ENCODE measurements around the gene SUMO3.

SUMO3 gene

GRCh38 chr21:44758141-44758561 is 59.7 kb downstream of the SUMO3 start:
- DNase-seq: no peak

GRCh38 chr21:44757731-44758130 is 60.1 kb downstream of the SUMO3 start:
- no peak for DNase-seq

GRCh38 chr21:44756423-44757185 is 61.3 kb downstream of the SUMO3 start:
- DNase-seq: no peak
